ENCODE measurements around the gene WDTC1. TPM values are rescaled to one million over a fixed set of nuclear protein-coding genes. Genes with fewer than 3 reads are reported as not detected.
"Not testable (repeated sequence)": the region's sequence is repeated elsewhere in the genome, so short reads cannot be mapped to it uniquely, and the experiment has no call there.

The WDTC1 gene
- total RNA-seq: 10 to 100 TPM; 22.7 to 28.3 TPM

DNA sequence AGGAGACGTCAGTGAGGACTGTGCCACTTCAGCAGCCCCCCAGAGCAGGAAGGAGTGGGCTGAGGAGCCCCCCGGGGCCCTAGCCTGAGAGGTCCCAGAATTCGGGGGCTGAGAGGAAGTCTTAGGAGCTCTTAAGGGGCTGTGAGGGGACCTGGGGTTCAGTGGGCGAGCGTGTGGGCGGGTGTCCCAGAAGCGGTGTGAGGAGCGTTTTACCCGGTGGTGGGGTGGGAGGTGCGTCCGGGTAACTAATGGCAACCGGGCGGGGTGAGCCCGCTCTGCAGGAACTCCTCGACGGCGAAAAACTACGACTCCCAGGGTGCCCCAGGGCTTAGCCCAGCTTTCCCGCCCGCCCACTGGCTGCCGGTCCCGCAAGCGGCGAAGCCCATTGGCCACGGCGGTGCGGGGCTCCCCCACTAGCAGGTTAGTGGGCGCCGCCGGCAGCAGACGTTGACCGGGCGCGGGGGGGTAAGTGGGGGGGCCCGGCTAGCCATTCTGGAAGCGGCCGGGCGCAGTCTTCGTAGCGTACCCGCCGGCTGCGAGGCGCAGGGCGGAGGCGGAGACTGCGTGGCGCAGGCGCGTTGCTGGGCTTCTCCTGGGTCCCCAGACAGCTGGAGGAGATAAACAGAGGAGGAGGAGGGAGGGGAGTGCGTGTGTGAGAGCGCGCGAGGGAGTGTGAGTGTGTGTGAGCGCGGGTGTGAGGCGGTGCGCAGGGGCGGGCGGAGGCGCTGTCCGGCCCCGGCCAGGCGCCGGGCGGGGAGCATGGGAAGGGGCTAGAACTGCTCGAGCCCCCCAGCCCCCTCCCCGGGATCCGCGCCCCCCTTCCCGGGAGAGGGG, at the start of gene WDTC1:
Gene WDTC1, plus strand, starts transcription at position 584 of the 834 bp plus-strand sequence. CDS start 26,423 bp downstream, outside the sequence.
- intact Hi-C loops (cut with DNase I): no loop called here
- ATAC-seq: peak; percentile 93
- peak within 1 kb of the TSS; percentile 87 to 93 for H3K4me3 ChIP-seq
- peak; percentile 98 for DNase-seq
- H3K27me3 ChIP-seq: no peaks in the 10 kb centered on the region
- 1 to 2% methylated on average over 12 to 57 of the region's 71 CpGs for WGBS, 2 donors
- peaks cover 19% of the 10 kb centered on the region for H3K4me1 ChIP-seq
- TF ChIP-seq POLR2A (IDR thresholded peaks at IDR 0.05): peak in 2 of 3 donors; percentile 69 to 74
- TF ChIP-seq CTCF (IDR thresholded peaks at IDR 0.05): no peak
- H3K9me3 ChIP-seq: no peaks in the 10 kb centered on the region
- H3K27ac ChIP-seq: peak within 1 kb of the TSS; percentile 57 to 87 (median 80)
- H3K36me3 ChIP-seq (replicated peaks in 1 of 2; ENCODE audit: insufficient read depth in 1 of 2, low read depth in 2 of 2): no peaks in the 10 kb centered on the region

- H3K4me1 ChIP-seq; H3K27me3 ChIP-seq; ATAC-seq; DNase-seq; H3K4me3 ChIP-seq; H3K27ac ChIP-seq; H3K9me3 ChIP-seq; H3K36me3 ChIP-seq (replicated peaks in 1 of 2; ENCODE audit: insufficient read depth in 1 of 2, low read depth in 2 of 2); intact Hi-C loops (cut with DNase I): not testable (repeated sequence)
- WGBS, 2 donors: 68 to 70% methylated on average over 3 of the region's 3 CpGs
Observed at GRCh38 chr1:27184665-27185064, 49.8 kb upstream of the WDTC1 start.

GRCh38 chr1:27192039-27192529, 42.3 kb upstream of the WDTC1 start:
- no peak overlapping the region for H3K27ac ChIP-seq
- H3K9me3 ChIP-seq: no peaks in the 10 kb centered on the region
- H3K4me1 ChIP-seq: no peaks in the 10 kb centered on the region
- no peaks in the 10 kb centered on the region for H3K27me3 ChIP-seq
- DNase-seq (peak in 2 of 4 donors; percentile 2 to 17), ATAC-seq (no peak)
- 72 to 77% methylated on average over 8 of the region's 8 CpGs for WGBS, 2 donors
- no peaks in the 10 kb centered on the region for H3K36me3 ChIP-seq (replicated peaks in 1 of 2; ENCODE audit: insufficient read depth in 1 of 2, low read depth in 2 of 2)
- intact Hi-C loops (cut with DNase I): no loop called here
- TF ChIP-seq CTCF (IDR thresholded peaks at IDR 0.05): no peak
- no peak for TF ChIP-seq POLR2A (IDR thresholded peaks at IDR 0.05)
- no peak overlapping the region for H3K4me3 ChIP-seq

- H3K9me3 ChIP-seq: no peaks in the 10 kb centered on the region
- H3K4me3 ChIP-seq: no peak overlapping the region
- DNase-seq: no peak
- intact Hi-C loops (cut with DNase I): no loop called here
- no peaks in the 10 kb centered on the region for H3K27me3 ChIP-seq
- H3K4me1 ChIP-seq: no peaks in the 10 kb centered on the region
- no peak for TF ChIP-seq POLR2A (IDR thresholded peaks at IDR 0.05)
- TF ChIP-seq CTCF (IDR thresholded peaks at IDR 0.05): no peak
- H3K36me3 ChIP-seq (replicated peaks in 1 of 2; ENCODE audit: insufficient read depth in 1 of 2, low read depth in 2 of 2): no peaks in the 10 kb centered on the region
- no peak overlapping the region for H3K27ac ChIP-seq
- WGBS, 2 donors: 95 to 100% methylated on average over 1 of the region's 1 CpG
- no peak for ATAC-seq
Observed at GRCh38 chr1:27193194-27193593, 41.2 kb upstream of the WDTC1 start.

GRCh38 chr1:27201295-27201694, 33.1 kb upstream of the WDTC1 start:
- H3K27ac ChIP-seq: no peak overlapping the region
- DNase-seq: no peak
- intact Hi-C loops (cut with DNase I): loop anchor here (10.0 kb wide), 1 partner anchor 84 kb away; no protein-coding TSS in a partner anchor
- H3K9me3 ChIP-seq: no peaks in the 10 kb centered on the region
- no peaks in the 10 kb centered on the region for H3K27me3 ChIP-seq
- H3K36me3 ChIP-seq (replicated peaks in 1 of 2; ENCODE audit: insufficient read depth in 1 of 2, low read depth in 2 of 2): no peaks in the 10 kb centered on the region
- H3K4me3 ChIP-seq: no peak overlapping the region
- no peak for TF ChIP-seq CTCF (IDR thresholded peaks at IDR 0.05)
- TF ChIP-seq POLR2A (IDR thresholded peaks at IDR 0.05): no peak
- ATAC-seq: no peak
- H3K4me1 ChIP-seq: no peaks in the 10 kb centered on the region
- 84 to 86% methylated on average over 24 of the region's 24 CpGs for WGBS, 2 donors

Measured in body of pancreas (tissue), 4 donors.